ENCODE measurements around the gene GPC6.

GRCh38 chr13:94317063-94317491 lies 1090.5 kb downstream of the GPC6 start:
- TF ChIP-seq CTCF (IDR thresholded peaks at IDR 0.05; ENCODE audit: low read depth, low read length) (no peak), EZH2phosphoT487 (IDR thresholded peaks at IDR 0.05; ENCODE audit: low read depth) (no peak)
